Erythroblast (primary cell): ENCODE measurements around the gene TSPAN2.

Experiments used
- GATA1 ChIP-seq: IDR thresholded peaks from 2 replicates; pipeline ENCODE4 v1.6.1; 2011; ENCODE audit warnings: low read depth, mild to moderate bottlenecking, control low read depth, low read length, moderate library complexity
- POLR2A ChIP-seq: IDR thresholded peaks from 2 replicates; pipeline ENCODE4 v1.6.1; 2011; ENCODE audit warnings: mild to moderate bottlenecking, low read length

- no peak for TF ChIP-seq POLR2A
- TF ChIP-seq GATA1 = no peak
Observed at GRCh38 chr1:115074839-115075534, 14.3 kb downstream of the TSPAN2 start.
